Kidney epithelial cell (primary cell): ENCODE data around the gene CHD6. TPM values are rescaled to one million over a fixed set of nuclear protein-coding genes. Genes with fewer than 3 reads are reported as not detected.

Experiments
- DNase-seq: peaks from one replicate; pipeline ENCODE4 v3.0.0-alpha.2; 2010; ENCODE audit warnings: low read depth
- H3K27me3 ChIP-seq: 2 replicates; pipeline ENCODE4 v1.6.0; 2011; ENCODE audit warnings: low read length; ENCODE audit not compliant: control insufficient read depth, insufficient read depth
- H3K36me3 ChIP-seq: 2 replicates; pipeline ENCODE4 v1.5.1; 2011; ENCODE audit warnings: low read length; ENCODE audit not compliant: control insufficient read depth, insufficient read depth
- H3K4me3 ChIP-seq: 2 replicates; pipeline ENCODE4 v1.5.1; 2011; ENCODE audit warnings: low read depth, mild to moderate bottlenecking, control low read depth, low read length
- CTCF ChIP-seq: IDR thresholded peaks from 2 replicates; pipeline ENCODE4 v1.5.1; 2011; ENCODE audit warnings: mild to moderate bottlenecking, moderate library complexity, low read length, control low read depth, inconsistent platforms; ENCODE audit not compliant: insufficient read depth, poor library complexity, severe bottlenecking
- total RNA-seq: library from RNA; depleted of rRNA; stranded (reverse); fragments of >200 nt; gene quantifications from 2 replicates; pipeline ENCODE4 v1.2.3, GENCODE V29; 2015

The CHD6 gene
- total RNA-seq, 1 donor from 2014 or later, result 19.6 TPM

- no peak for TF ChIP-seq CTCF
- peak; percentile 50 for DNase-seq
- no peak overlapping the region for H3K4me3 ChIP-seq
- H3K36me3 ChIP-seq, result no peaks in the 10 kb centered on the region
- H3K27me3 ChIP-seq, result no peaks in the 10 kb centered on the region
Measured at GRCh38 chr20:41428285-41428684, 189.9 kb downstream of the CHD6 start.

GRCh38 chr20:41427833-41428232, 190.3 kb downstream of the CHD6 start:
- Histone ChIP-seq H3K27me3 (no peaks in the 10 kb centered on the region), H3K36me3 (no peaks in the 10 kb centered on the region), H3K4me3 (no peak overlapping the region)
- TF ChIP-seq CTCF, result no peak
- DNase-seq, result no peak

GRCh38 chr20:41426976-41427375, 191.2 kb downstream of the CHD6 start:
- no peak for TF ChIP-seq CTCF
- no peak for DNase-seq
- Histone ChIP-seq H3K36me3 (no peaks in the 10 kb centered on the region), H3K27me3 (no peaks in the 10 kb centered on the region), H3K4me3 (no peak overlapping the region)

- H3K4me3 ChIP-seq, result no peak overlapping the region
- DNase-seq, result no peak
- no peaks in the 10 kb centered on the region for H3K36me3 ChIP-seq
- no peak for TF ChIP-seq CTCF
- no peaks in the 10 kb centered on the region for H3K27me3 ChIP-seq
Measured at GRCh38 chr20:41426086-41426830, 191.9 kb downstream of the CHD6 start.

GRCh38 chr20:41425180-41425884, 192.8 kb downstream of the CHD6 start:
- TF ChIP-seq CTCF, result no peak
- no peak for DNase-seq
- H3K4me3 ChIP-seq, result no peak overlapping the region
- no peaks in the 10 kb centered on the region for H3K36me3 ChIP-seq
- H3K27me3 ChIP-seq, result no peaks in the 10 kb centered on the region
